ENCODE measurements around the gene PUS7. TPM values are rescaled to one million over a fixed set of nuclear protein-coding genes. Genes with fewer than 3 reads are reported as not detected.
"Not testable (repeated sequence)": the region's sequence is repeated elsewhere in the genome, so short reads cannot be mapped to it uniquely, and the experiment has no call there.

PUS7 gene
- total RNA-seq, 1 donor from 2014 or later = 29.5 TPM

GRCh38 chr7:105448181-105448580 lies 73.9 kb downstream of the PUS7 start:
- no peak for FAIRE-seq
- Histone ChIP-seq H3K27me3 (ENCODE audit: control insufficient read depth, insufficient read depth, low read length) (no peaks in the 10 kb centered on the region), H3K36me3 (ENCODE audit: control insufficient read depth, insufficient read depth, low read length) (no peaks in the 10 kb centered on the region), H3K4me3 (ENCODE audit: low read depth, low read length) (no peak overlapping the region)
- TF ChIP-seq CTCF (IDR thresholded peaks at IDR 0.05; ENCODE audit: insufficient read depth, low read length, severe bottlenecking) = no peak
- no peak for DNase-seq (ENCODE audit: low read depth)

GRCh38 chr7:105444342-105444987 lies 77.6 kb downstream of the PUS7 start:
- Histone ChIP-seq H3K36me3 (ENCODE audit: control insufficient read depth, insufficient read depth, low read length) (no peaks in the 10 kb centered on the region), H3K4me3 (ENCODE audit: low read depth, low read length) (no peak overlapping the region), H3K27me3 (ENCODE audit: control insufficient read depth, insufficient read depth, low read length) (no peaks in the 10 kb centered on the region)
- DNase-seq (ENCODE audit: low read depth) (no peak), FAIRE-seq (no peak)
- TF ChIP-seq CTCF (IDR thresholded peaks at IDR 0.05; ENCODE audit: insufficient read depth, low read length, severe bottlenecking) = no peak

GRCh38 chr7:105442214-105442613 lies 79.9 kb downstream of the PUS7 start:
- H3K36me3 ChIP-seq (ENCODE audit: control insufficient read depth, insufficient read depth, low read length); FAIRE-seq; H3K27me3 ChIP-seq (ENCODE audit: control insufficient read depth, insufficient read depth, low read length); H3K4me3 ChIP-seq (ENCODE audit: low read depth, low read length); DNase-seq (ENCODE audit: low read depth): not testable (repeated sequence)

- peak; percentile 18 for TF ChIP-seq CTCF (IDR thresholded peaks at IDR 0.05; ENCODE audit: insufficient read depth, low read length, severe bottlenecking)
- Histone ChIP-seq H3K4me3 (ENCODE audit: low read depth, low read length) (no peak overlapping the region), H3K27me3 (ENCODE audit: control insufficient read depth, insufficient read depth, low read length) (no peaks in the 10 kb centered on the region), H3K36me3 (ENCODE audit: control insufficient read depth, insufficient read depth, low read length) (no peaks in the 10 kb centered on the region)
- FAIRE-seq (no peak), DNase-seq (ENCODE audit: low read depth) (peak; percentile 97)
Observed at GRCh38 chr7:105439174-105439893, 82.7 kb downstream of the PUS7 start.

- FAIRE-seq (no peak), DNase-seq (ENCODE audit: low read depth) (no peak)
- Histone ChIP-seq H3K4me3 (ENCODE audit: low read depth, low read length) (no peak overlapping the region), H3K27me3 (ENCODE audit: control insufficient read depth, insufficient read depth, low read length) (no peaks in the 10 kb centered on the region), H3K36me3 (ENCODE audit: control insufficient read depth, insufficient read depth, low read length) (no peaks in the 10 kb centered on the region)
- TF ChIP-seq CTCF (IDR thresholded peaks at IDR 0.05; ENCODE audit: insufficient read depth, low read length, severe bottlenecking) = no peak
Observed at GRCh38 chr7:105438847-105439173, 83.3 kb downstream of the PUS7 start.

- Histone ChIP-seq H3K27me3 (ENCODE audit: control insufficient read depth, insufficient read depth, low read length) (no peaks in the 10 kb centered on the region), H3K36me3 (ENCODE audit: control insufficient read depth, insufficient read depth, low read length) (no peaks in the 10 kb centered on the region), H3K4me3 (ENCODE audit: low read depth, low read length) (no peak overlapping the region)
- FAIRE-seq (no peak), DNase-seq (ENCODE audit: low read depth) (no peak)
- no peak for TF ChIP-seq CTCF (IDR thresholded peaks at IDR 0.05; ENCODE audit: insufficient read depth, low read length, severe bottlenecking)
Observed at GRCh38 chr7:105438254-105438653, 83.8 kb downstream of the PUS7 start.

- H3K27me3 ChIP-seq (ENCODE audit: control insufficient read depth, insufficient read depth, low read length); H3K4me3 ChIP-seq (ENCODE audit: low read depth, low read length); DNase-seq (ENCODE audit: low read depth); H3K36me3 ChIP-seq (ENCODE audit: control insufficient read depth, insufficient read depth, low read length); FAIRE-seq: not testable (repeated sequence)
Observed at GRCh38 chr7:105437356-105437755, 84.7 kb downstream of the PUS7 start.
